NCI-H1092 treated with DMSO at 0.1 percent for 48 hours (cell line): ENCODE results near the gene LPIN3.

Experiments
- DNase-seq: peaks from one replicate; lab custom pipeline; 2025; lab: John Stamatoyannopoulos, UW

The LPIN3 gene

GRCh38 chr20:41365777-41366545 lies 25.3 kb downstream of the LPIN3 start:
- peak; percentile 34 for DNase-seq

- DNase-seq: no peak
Measured at GRCh38 chr20:41366546-41367392, 26.1 kb downstream of the LPIN3 start, which contains the start of gene EMILIN3. Gene EMILIN3, minus strand, starts transcription at chr20:41366818. Its CDS starts 184 bp downstream, at chr20:41366634.

- DNase-seq: no peak
Measured at GRCh38 chr20:41367393-41367695, 26.7 kb downstream of the LPIN3 start.

- no peak for DNase-seq
Measured at GRCh38 chr20:41367956-41368355, 27.3 kb downstream of the LPIN3 start.

GRCh38 chr20:41369673-41370072 lies 29.1 kb downstream of the LPIN3 start:
- DNase-seq: no peak

- no peak for DNase-seq
Measured at GRCh38 chr20:41370176-41370575, 29.6 kb downstream of the LPIN3 start.

- DNase-seq: no peak
Measured at GRCh38 chr20:41371371-41371770, 30.8 kb downstream of the LPIN3 start.

GRCh38 chr20:41373251-41373783 lies 32.7 kb downstream of the LPIN3 start:
- no peak for DNase-seq

GRCh38 chr20:41373931-41374920 lies 33.6 kb downstream of the LPIN3 start:
- no peak for DNase-seq

GRCh38 chr20:41375846-41376245 lies 35.2 kb downstream of the LPIN3 start:
- DNase-seq: no peak

GRCh38 chr20:41376349-41376748 lies 35.7 kb downstream of the LPIN3 start:
- no peak for DNase-seq

GRCh38 chr20:41377275-41377674 lies 36.7 kb downstream of the LPIN3 start:
- no peak for DNase-seq

GRCh38 chr20:41379551-41379950 lies 38.9 kb downstream of the LPIN3 start:
- DNase-seq: no peak

- DNase-seq: no peak
Measured at GRCh38 chr20:41380551-41381193, 40.1 kb downstream of the LPIN3 start.

- no peak for DNase-seq
Measured at GRCh38 chr20:41382791-41383305, 42.2 kb downstream of the LPIN3 start.

GRCh38 chr20:41386502-41387427 lies 46.1 kb downstream of the LPIN3 start:
- no peak for DNase-seq

GRCh38 chr20:41387444-41387851 lies 46.8 kb downstream of the LPIN3 start:
- no peak for DNase-seq

- DNase-seq: no peak
Measured at GRCh38 chr20:41390889-41391288, 50.3 kb downstream of the LPIN3 start.

GRCh38 chr20:41391587-41392001 lies 51.0 kb downstream of the LPIN3 start:
- no peak for DNase-seq

- no peak for DNase-seq
Measured at GRCh38 chr20:41392295-41392694, 51.7 kb downstream of the LPIN3 start.
